K562 treated with DMSO at 1 percent for 4 hours (cell line): Measurements from ENCODE around the gene STARD9. TPM values are rescaled to one million over a fixed set of nuclear protein-coding genes. Genes with fewer than 3 reads are reported as not detected.

Experiments
- total RNA-seq: library from RNA; unstranded; fragments of 300-600 nt; gene quantifications from 2 replicates; pipeline ENCODE4 v1.2.3, GENCODE V29; 2022; ENCODE audit not compliant: insufficient read depth

The STARD9 gene
- total RNA-seq = 3.2 and 3.9 TPM in 2 replicates

GRCh38 chr15:42575188-42576039 lies at the start of gene STARD9:
Gene STARD9 (plus strand): TSS chr15:42575606. CDS start chr15:42575716, 110 bp downstream.

DNA sequence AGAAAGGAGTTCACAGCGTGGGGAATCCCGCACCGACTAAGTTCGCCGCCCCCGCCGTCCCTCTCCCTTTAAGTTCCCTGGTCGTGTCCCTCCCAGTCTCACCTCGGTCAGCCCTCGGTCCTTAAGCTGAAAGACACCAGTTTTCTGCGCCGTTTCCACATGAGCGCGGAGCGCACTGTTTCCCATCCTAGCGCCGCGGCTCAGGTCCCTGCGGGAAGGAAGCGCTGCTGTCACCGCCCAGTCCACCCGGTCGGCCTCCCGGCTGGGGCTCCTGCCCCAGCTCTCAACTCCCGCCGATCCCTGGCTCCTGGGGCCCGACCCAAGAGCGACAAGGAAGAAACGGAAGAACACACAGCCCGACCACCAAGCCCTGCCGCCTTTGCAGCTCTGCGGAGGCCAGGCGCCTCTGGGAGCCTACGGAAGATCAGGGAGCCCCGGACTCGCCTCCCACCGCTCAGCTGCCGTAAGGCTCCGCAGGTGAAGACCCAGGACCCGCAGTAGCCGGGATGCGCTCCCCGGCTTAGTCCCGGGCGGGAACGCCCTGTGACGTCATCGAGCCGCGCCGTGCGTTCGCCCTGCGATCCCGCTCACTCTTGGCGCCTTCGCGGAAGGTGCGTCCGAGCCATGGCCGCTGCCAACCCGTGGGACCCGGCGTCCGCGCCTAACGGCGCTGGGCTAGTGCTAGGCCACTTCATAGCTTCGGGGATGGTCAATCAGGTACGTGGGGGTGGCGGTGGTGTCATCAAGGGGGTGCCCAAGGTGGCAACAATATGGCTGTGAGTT lies 27.0 kb upstream of the STARD9 start, which contains the start of the genes HAUS2 and LRRC57:
Gene HAUS2 (plus strand): TSS at position 590 of the 783 bp plus-strand sequence. CDS start 35 bp downstream, at position 625.
Gene LRRC57 (minus strand): TSS at position 545 of the 783 bp plus-strand sequence. CDS start 359 bp downstream, at position 186.

GRCh38 chr15:42736793-42737528 lies 161.6 kb downstream of the STARD9 start, which contains the start of gene CDAN1:
Gene CDAN1 (minus strand): TSS chr15:42737128. CDS start chr15:42737102, 26 bp downstream.

Other genes starting within 250 kb of the STARD9 start
- gene CAPN3, start 216.1 kb upstream of the STARD9 start, total RNA-seq = 4.9 TPM in 1 of 2 replicates, not detected in the other
- gene ZNF106, start 84.5 kb upstream of the STARD9 start, total RNA-seq = 17.1 and 27.0 TPM in 2 replicates
- gene SNAP23, start 80.0 kb upstream of the STARD9 start, total RNA-seq = 63.1 and 78.7 TPM in 2 replicates
- 9.7 and 10.4 TPM in 2 replicates for gene LRRC57, start 26.8 kb upstream of the STARD9 start, total RNA-seq
- gene HAUS2, start 26.8 kb upstream of the STARD9 start, total RNA-seq = 35.2 and 36.2 TPM in 2 replicates
- 22.1 and 41.2 TPM in 2 replicates for gene CDAN1, start 161.5 kb downstream of the STARD9 start, total RNA-seq